Measurements from ENCODE around the gene KISS1.
A peak's percentile ranks its signal among the peaks of the same experiment; 100 is the strongest.

KISS1 gene

DNA sequence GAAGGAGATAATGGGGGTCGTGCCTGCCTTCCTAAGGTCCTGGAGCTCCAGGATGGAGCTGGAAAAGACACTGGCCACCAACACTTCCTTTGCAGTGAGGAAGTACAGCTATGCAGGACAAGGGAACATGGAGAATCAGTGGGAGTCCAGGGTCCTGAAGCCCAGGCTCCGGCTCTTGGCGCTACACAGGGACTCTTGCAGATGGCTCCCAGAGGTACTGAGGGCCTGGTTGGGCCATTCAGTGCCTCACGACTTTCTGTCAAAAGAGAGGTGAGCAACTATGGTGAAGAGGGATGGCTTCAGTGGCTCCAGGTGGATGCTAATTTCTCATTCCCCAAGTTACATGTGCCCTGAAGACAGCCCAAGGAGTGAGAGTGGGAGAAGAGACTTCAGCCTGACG is 42.6 kb downstream of the KISS1 start:
- no peak for DNase-seq

DNA sequence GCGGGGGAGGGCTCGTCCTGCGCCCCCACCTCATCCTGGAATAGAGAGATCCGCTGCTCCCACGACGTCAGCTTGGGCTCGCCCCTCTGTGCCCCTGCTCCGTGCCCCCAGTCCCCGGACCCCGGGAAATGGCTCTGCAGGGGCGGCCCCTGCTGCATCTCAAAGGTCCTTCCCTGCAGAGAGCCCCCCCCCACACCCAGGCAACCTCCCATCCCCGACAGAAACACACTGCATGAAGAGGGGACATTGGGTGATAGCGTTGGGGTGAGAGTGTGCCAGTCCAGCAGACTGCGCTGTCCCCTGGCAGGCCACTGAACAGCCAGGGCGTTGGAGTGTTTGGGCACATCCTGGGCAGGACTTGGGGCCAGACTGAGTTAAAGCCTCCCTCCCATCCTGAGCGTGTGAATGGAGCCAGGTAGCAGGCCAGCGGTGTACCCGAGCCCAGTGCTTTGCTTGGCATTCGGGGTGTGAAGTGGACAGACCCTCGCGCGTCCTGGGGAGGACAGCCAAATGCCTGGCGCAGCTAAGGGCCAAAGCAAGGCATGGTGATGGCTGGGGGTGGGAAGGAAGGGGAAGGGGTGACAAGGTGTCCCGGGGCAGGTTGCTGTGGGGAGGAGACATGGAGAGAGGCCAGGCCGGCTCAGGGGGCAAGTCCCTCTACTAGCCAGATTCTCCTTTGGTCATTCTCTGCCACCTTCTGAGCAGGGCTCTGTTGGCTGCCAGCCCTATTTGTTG is 43.8 kb downstream of the KISS1 start:
- peak; percentile 49 for DNase-seq

DNA sequence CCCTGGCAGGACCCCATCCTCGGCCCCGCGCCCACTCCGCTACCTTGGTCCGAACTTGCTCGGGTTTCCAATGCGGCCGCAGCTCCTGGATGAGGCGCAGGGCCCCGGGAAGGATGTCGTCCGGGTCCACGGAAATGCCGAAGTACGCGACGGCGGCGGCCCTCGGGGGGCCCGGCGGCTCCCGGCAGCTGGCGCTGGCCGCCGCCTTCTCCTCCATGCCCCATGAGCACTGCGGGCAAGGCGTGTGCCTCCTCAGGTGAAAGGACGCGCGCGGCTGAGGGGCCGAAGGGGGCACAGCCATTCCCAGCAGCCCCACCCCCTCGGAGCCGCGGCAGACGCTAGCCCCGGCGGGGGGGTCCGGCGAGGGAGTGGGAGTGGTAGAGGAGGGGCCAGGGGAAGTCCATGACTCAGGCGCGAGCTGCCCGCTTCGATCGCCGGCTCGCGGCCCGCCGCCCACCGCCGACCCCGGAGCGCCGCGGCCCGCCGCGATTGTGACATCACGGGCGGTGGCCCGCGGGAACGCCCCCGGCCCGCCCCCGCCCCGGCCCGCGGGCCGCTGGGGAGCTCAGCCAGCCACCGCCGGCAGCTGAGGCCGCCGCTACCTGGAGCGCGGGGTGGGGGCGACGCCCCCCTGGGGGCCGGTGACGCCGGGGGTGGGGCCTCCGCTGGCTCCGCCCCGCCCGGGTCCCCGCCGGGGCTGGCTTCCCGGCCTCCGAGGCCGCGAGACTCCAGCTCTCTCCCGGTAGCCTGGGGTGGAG is 44.6 kb downstream of the KISS1 start, which contains the start of gene ETNK2:
Gene ETNK2, minus strand, starts transcription at position 493 of the 758 bp plus-strand sequence. Its CDS starts 192 bp downstream, at position 301.
- peak; percentile 86 for DNase-seq

DNA sequence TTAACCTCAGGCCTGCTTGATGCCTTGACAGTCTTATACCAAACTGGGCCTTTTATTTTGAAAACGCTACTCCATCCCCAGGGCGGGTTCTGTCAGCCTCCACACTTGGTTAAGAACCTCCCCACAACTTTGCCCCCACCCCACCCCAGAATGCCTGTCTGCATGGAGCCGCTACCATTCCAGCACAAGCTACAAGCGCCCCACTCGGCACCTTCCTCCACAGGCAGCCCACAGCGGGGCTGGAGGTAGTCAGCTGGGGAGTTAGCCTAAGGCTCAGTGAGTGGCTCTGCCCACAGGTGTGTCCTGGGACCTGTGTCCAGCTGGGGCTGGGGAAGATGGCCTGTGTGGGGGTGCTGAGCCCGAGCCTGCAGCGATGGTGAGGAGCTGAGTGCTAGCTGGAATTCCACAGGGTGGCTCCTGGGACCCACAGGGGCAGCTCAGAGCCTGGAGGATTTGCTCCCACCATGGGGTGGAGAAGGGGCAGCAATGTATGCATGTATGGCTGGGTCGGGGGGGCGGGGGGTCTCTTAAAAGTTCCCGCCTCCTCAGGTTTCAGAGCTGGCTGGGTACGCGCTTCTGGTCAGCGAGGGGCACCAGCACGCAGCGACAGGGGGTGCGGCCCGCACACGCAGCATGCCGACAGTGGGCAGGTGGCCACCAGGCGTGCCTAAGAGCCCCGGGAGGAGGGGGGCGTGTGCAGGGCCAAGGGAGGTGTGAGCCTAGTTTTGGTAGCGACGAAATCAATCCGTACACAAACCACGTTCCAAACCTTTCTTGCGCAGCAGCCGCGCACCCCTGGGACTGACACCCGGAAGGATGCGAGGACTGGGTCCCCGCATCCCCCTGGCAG is 45.4 kb downstream of the KISS1 start:
- DNase-seq, result no peak

GRCh38 chr1:204149635-204150565 is 46.4 kb downstream of the KISS1 start:
- no peak for DNase-seq

GRCh38 chr1:204149107-204149506 is 47.2 kb downstream of the KISS1 start:
- no peak for DNase-seq

DNA sequence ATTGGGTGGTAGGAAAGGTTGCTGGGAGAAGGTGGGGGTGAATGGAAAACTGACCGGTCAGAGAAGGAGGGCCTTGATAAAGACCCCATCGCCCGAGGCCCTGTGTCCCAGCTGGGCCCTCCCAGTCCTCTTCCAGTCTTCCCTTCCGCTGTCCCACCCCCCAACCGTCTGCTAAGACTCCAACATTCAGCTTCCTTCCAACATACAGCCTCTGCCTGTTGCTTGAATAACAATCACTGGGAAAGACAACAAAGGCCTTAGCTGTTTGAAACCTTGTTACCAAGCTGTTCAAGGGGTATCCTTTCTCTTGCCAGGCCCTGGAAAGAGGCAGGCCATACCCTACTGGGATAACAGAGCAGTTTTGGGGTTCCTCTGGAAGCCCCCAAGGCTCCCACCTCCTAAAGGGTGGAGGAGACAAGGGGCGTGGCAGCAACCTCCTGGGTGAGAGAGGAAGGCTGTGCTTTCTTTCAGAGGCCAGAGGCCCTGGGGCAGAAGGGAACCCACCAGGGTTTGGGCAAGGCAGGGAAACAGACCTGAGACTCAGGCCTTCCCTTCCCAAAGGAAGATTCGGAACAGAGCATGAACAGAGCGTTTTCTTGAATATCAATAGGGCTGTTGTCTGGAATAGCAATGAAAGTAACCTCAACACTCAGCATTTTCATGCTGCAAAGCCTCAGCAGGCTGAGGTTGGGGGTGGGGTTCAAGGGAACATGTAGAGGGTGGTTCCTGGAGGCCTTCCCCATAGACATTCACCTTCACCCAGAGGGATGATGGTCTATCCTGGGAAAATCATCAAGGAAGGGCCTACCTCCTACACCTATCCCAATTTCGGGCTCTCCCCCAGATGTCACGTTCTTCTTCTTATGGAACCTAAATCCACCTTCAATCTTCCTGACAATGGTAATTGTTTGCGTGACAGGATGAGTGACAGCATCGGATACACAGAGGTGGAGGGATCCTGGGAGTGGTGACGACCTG is 48.6 kb downstream of the KISS1 start:
- DNase-seq, result no peak

- no peak for DNase-seq
Observed at GRCh38 chr1:204146965-204147364, 49.3 kb downstream of the KISS1 start.

- DNase-seq, result no peak
Observed at GRCh38 chr1:204146309-204146708, 50.0 kb downstream of the KISS1 start.

GRCh38 chr1:204145033-204145504 is 51.2 kb downstream of the KISS1 start:
- no peak for DNase-seq

DNA sequence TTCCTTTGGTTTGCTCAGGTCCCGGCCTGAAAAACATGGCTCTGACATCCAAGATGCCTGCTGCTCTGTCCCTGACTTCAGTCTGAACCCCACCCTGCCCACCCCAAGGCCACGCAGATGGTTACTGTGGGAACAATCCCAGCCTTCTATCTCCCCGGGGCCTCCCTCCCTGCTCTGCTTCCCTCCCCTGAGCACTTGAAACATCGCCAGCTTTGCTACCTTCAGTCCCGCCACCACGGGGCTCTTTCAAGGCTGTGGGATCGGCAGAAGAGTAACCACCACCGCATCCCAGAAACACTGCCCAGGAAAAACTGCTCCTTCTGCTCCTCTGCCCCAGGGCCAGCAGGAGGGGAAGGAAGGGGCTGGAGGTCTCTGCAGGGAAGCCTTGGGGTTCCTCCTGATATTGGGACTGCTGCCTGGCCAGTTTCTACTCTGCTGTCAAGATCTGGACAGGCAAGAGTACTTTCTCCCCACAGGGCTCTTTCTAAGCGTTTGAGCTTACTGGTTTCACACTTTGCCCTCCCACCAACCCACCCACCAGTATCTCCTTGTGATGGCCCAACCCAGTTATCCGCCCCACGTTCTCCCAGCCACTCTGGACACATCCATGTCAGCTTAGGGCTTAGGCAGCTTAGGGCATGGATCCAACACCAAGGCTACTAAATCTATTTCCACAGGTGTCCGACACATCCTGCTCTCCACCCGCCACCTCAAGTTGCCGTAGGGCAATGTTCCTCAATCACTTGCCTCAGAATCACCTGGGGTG is 52.8 kb downstream of the KISS1 start:
- no peak for DNase-seq

- no peak for DNase-seq
Observed at GRCh38 chr1:204142032-204142974, 54.0 kb downstream of the KISS1 start.

DNA sequence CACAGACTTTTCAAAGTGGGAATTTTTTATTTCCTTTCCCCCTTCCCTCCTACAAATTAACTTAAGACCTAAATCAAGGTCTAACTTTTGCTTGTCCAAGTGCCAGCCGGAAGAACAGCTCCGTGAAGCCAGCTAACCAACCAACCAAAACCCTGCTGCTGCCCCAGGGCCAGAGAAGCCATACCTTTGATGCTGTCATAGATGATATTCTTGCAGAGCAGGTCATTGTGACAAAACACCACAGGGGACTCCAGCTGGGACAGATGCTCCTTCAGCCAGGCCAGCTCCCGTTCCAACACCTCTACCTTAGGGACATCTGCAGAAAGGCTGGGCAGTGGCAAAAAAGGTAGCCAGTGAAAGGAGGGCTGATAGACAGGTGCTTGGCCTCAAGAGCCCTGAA is 55.2 kb downstream of the KISS1 start:
- no peak for DNase-seq
